Osteoblast (primary cell): ENCODE measurements around the gene GLOD5. TPM values are rescaled to one million over a fixed set of nuclear protein-coding genes. Genes with fewer than 3 reads are reported as not detected.

ENCODE experiments used
- DNase-seq: peaks from one replicate; pipeline ENCODE4 v3.0.0; 2011; ENCODE audit warnings: low spot score, mixed read lengths; ENCODE audit not compliant: insufficient read length; ENCODE audit errors: missing footprints
- H2AFZ ChIP-seq: 2 replicates; pipeline ENCODE4 v1.6.0; 2011; ENCODE audit warnings: mild to moderate bottlenecking, low read length
- H3K27ac ChIP-seq: 2 replicates; pipeline ENCODE4 v1.5.1; 2011; ENCODE audit warnings: mild to moderate bottlenecking, low read depth, low read length, moderate library complexity
- H3K27me3 ChIP-seq: 2 replicates; pipeline ENCODE4 v1.6.0; 2012; ENCODE audit warnings: mild to moderate bottlenecking, control low read depth, inconsistent platforms, low read length, moderate library complexity; ENCODE audit not compliant: insufficient read depth
- H3K36me3 ChIP-seq: 2 replicates; pipeline ENCODE4 v1.5.1; 2011; ENCODE audit warnings: mild to moderate bottlenecking, low read length, control low read depth, moderate library complexity; ENCODE audit not compliant: insufficient read depth
- H3K4me1 ChIP-seq: 2 replicates; pipeline ENCODE4 v1.5.1; 2011; ENCODE audit warnings: mild to moderate bottlenecking, low read length, control low read depth, moderate library complexity; ENCODE audit not compliant: insufficient read depth
- H3K4me2 ChIP-seq: 2 replicates; pipeline ENCODE4 v1.6.0; 2011; ENCODE audit warnings: mild to moderate bottlenecking, low read length; ENCODE audit not compliant: insufficient read depth
- H3K4me3 ChIP-seq: fragments of 200-600 bp; sonication (generic); 3 replicates; pipeline ENCODE4 v1.5.1; 2012; ENCODE audit warnings: mild to moderate bottlenecking, low read length, inconsistent platforms; ENCODE audit not compliant: insufficient read depth
- H3K79me2 ChIP-seq: 2 replicates; pipeline ENCODE4 v1.6.0; 2012; ENCODE audit warnings: mild to moderate bottlenecking, low read length, control low read depth, inconsistent platforms; ENCODE audit not compliant: insufficient read depth
- H3K9me3 ChIP-seq: 2 replicates; pipeline ENCODE4 v1.5.1; 2011; ENCODE audit warnings: low read depth, low read length, control low read depth
- H4K20me1 ChIP-seq: 2 replicates; pipeline ENCODE4 v1.6.0; 2012; ENCODE audit warnings: mild to moderate bottlenecking, low read length, control low read depth; ENCODE audit not compliant: insufficient read depth
- total RNA-seq: library from RNA; depleted of rRNA; stranded (reverse); fragments of >200 nt; gene quantifications from 2 replicates; pipeline ENCODE4 v1.2.3, GENCODE V29; 2012
- TF ChIP-seq, protein P1 (sequence below): IDR thresholded peaks from 2 replicates; pipeline ENCODE4 v1.5.1; 2011; ENCODE audit warnings: mild to moderate bottlenecking, low read depth, low read length, moderate library complexity; ENCODE audit errors: extremely low read depth

The GLOD5 gene
- total RNA-seq, 1 donor, result not detected

DNA sequence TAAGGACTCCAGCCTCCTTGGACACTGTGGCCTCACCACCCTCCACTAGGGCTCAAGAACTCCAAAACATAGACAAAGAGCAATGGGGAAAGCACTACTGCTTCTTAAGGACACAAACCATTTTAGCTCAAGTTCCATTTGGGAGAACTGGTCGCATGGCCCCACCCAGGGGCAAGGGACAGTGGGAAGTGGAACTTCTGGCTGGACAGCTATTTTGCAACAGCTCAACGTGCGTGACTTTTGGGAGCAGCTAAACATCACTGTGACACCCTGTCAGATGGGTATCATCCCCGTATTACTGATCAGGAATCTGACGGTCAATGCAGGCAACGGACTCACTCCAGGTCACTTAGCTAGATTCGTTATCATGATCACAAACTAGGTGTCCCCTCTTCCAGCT is 9.0 kb upstream of the GLOD5 start:
- TF ChIP-seq, protein P1, sequence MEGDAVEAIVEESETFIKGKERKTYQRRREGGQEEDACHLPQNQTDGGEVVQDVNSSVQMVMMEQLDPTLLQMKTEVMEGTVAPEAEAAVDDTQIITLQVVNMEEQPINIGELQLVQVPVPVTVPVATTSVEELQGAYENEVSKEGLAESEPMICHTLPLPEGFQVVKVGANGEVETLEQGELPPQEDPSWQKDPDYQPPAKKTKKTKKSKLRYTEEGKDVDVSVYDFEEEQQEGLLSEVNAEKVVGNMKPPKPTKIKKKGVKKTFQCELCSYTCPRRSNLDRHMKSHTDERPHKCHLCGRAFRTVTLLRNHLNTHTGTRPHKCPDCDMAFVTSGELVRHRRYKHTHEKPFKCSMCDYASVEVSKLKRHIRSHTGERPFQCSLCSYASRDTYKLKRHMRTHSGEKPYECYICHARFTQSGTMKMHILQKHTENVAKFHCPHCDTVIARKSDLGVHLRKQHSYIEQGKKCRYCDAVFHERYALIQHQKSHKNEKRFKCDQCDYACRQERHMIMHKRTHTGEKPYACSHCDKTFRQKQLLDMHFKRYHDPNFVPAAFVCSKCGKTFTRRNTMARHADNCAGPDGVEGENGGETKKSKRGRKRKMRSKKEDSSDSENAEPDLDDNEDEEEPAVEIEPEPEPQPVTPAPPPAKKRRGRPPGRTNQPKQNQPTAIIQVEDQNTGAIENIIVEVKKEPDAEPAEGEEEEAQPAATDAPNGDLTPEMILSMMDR, result no peak
- Histone ChIP-seq H4K20me1 (no peaks in the 10 kb centered on the region), H3K4me3 (no peak overlapping the region), H3K4me2 (no peak overlapping the region), H3K27ac (no peak overlapping the region), H3K79me2 (no peaks in the 10 kb centered on the region), H2AFZ (no peak overlapping the region), H3K36me3 (no peaks in the 10 kb centered on the region), H3K27me3 (peaks cover 2% of the 10 kb centered on the region), H3K4me1 (no peaks in the 10 kb centered on the region), H3K9me3 (no peaks in the 10 kb centered on the region)
- DNase-seq, result no peak

DNA sequence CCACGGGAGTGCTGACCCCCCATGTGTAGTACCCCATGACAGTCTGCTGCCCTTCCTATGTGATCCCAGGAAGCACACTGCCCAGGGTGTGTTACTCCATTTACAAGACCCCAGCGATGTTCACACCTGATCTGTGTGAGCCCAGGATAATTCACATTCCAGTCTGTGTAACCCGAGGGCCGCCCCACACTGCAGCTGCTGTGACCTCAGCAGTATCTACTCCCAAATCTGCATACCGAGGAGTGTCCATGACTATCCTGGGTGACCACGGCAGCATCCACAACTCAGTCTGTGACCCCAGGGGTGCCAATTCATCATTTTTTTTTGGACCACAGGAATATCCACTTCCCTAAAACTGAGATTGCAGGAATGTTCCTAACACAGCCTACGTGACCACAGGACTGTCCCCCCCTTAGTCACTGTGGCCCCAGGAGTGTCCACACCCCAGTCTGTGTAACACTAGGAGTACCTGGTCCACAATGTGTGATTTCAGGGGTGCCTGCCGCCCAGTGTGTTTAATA is 7.8 kb upstream of the GLOD5 start:
- no peaks in the 10 kb centered on the region for H3K27me3 ChIP-seq
- H2AFZ ChIP-seq, result no peak overlapping the region
- no peak overlapping the region for H3K4me3 ChIP-seq
- H3K4me1 ChIP-seq, result no peaks in the 10 kb centered on the region
- H3K36me3 ChIP-seq, result no peaks in the 10 kb centered on the region
- no peaks in the 10 kb centered on the region for H3K79me2 ChIP-seq
- no peak for DNase-seq
- H3K9me3 ChIP-seq, result no peaks in the 10 kb centered on the region
- H4K20me1 ChIP-seq, result no peaks in the 10 kb centered on the region
- H3K27ac ChIP-seq, result no peak overlapping the region
- TF ChIP-seq, protein P1, result no peak
- no peak overlapping the region for H3K4me2 ChIP-seq

DNA sequence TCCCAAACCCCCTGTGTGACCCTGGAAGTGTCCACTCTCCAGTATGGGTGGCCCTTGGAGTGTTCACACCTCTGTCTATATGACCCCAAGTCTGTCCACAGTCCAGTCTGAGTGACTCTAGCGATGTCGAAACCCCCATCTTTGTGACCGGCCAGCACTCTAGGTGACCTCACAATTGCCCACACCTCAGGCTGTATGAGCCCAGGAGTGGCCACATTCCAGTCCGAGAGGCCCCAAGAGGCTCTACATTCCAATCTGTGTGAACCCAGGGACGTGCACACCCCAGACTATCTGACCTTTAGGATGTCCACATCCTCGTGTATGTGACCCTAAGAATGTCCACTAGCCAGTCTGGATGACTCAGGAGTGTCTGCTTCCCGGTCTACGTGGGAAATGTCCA is 7.3 kb upstream of the GLOD5 start:
- Histone ChIP-seq H3K79me2 (no peaks in the 10 kb centered on the region), H4K20me1 (no peaks in the 10 kb centered on the region), H3K9me3 (no peaks in the 10 kb centered on the region), H3K4me3 (no peak overlapping the region), H2AFZ (no peak overlapping the region), H3K36me3 (no peaks in the 10 kb centered on the region), H3K27ac (no peak overlapping the region), H3K4me2 (no peak overlapping the region), H3K4me1 (no peaks in the 10 kb centered on the region), H3K27me3 (no peaks in the 10 kb centered on the region)
- TF ChIP-seq, protein P1, result no peak
- no peak for DNase-seq

DNA sequence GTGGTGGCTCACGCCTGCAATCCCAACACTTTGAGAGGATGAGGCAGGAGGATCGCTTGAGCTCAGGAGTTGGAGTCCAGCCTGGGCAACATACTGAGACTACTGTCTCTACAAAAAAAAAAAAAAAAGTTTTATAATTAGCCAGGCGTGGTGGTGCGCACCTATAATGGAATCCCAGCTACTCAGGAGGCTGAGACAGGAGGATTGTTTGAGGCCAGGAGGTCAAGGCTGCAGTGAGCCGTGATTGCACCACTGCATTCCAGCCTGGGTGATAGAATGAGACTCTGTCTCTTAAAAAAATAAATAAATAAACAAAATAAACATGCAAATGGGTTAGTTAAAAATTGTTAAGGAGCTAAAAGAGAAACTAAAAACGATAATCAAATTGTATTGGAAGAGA is 7.7 kb downstream of the GLOD5 start:
- H3K27me3 ChIP-seq, result no peaks in the 10 kb centered on the region
- no peaks in the 10 kb centered on the region for H3K4me1 ChIP-seq
- no peaks in the 10 kb centered on the region for H3K9me3 ChIP-seq
- H3K4me2 ChIP-seq, result no peak overlapping the region
- no peak for DNase-seq
- TF ChIP-seq, protein P1, result no peak
- H3K36me3 ChIP-seq, result no peaks in the 10 kb centered on the region
- no peaks in the 10 kb centered on the region for H4K20me1 ChIP-seq
- H3K79me2 ChIP-seq, result no peaks in the 10 kb centered on the region
- no peak overlapping the region for H3K4me3 ChIP-seq
- no peak overlapping the region for H2AFZ ChIP-seq
- no peak overlapping the region for H3K27ac ChIP-seq
